Natural killer cell (primary cell): Measurements from ENCODE around the gene PPP1R13B. TPM values are rescaled to one million over a fixed set of nuclear protein-coding genes. Genes with fewer than 3 reads are reported as not detected.
A peak's percentile ranks its signal among the peaks of the same experiment; 100 is the strongest.

Experiments used
- ATAC-seq, 3 donors: fragments of 150-1000 bp in 2 of 3; fragments of 200-7000 bp in 1 of 3; cut with Tn5 transposase; 1 replicate in 1 of 3; 2 replicates in 2 of 3; pipeline ENCODE4 v1.10.0; 2021; ENCODE audit warnings: mild to moderate bottlenecking in 2 of 3, moderate library complexity in 2 of 3
- DNase-seq, 2 donors: peaks; one replicate each; pipeline versions ENCODE4 v3.0.0 to v3.0.0-alpha.2; 2013 to 2021; ENCODE audit warnings: mixed read lengths in 1 of 2
- H3K27ac ChIP-seq: one replicate; pipeline ENCODE4 v1.5.1; 2013; ENCODE audit warnings: mild to moderate bottlenecking, low read length
- H3K27me3 ChIP-seq: one replicate; pipeline ENCODE4 v1.6.1; 2013; ENCODE audit warnings: low read length; ENCODE audit not compliant: control insufficient read depth, insufficient read depth
- H3K36me3 ChIP-seq: one replicate; pipeline ENCODE4 v1.6.1; 2013; ENCODE audit warnings: low read length; ENCODE audit not compliant: control insufficient read depth, insufficient read depth
- H3K4me1 ChIP-seq: one replicate; pipeline ENCODE4 v1.6.1; 2013; ENCODE audit warnings: low read length; ENCODE audit not compliant: control insufficient read depth, insufficient read depth
- H3K4me3 ChIP-seq: one replicate; pipeline ENCODE4 v1.5.1; 2013; ENCODE audit warnings: low read length
- H3K9me3 ChIP-seq: one replicate; pipeline ENCODE4 v1.6.1; 2013; ENCODE audit warnings: low read length; ENCODE audit not compliant: control insufficient read depth, insufficient read depth
- H3K27ac Mint-ChIP-seq, 2 donors: one replicate each; pipeline ENCODE4 v1.8.0; 2022; ENCODE audit warnings: mild to moderate bottlenecking in 2 of 2, mixed read lengths in 2 of 2, moderate library complexity in 1 of 2
- H3K27me3 Mint-ChIP-seq, 2 donors: one replicate each; pipeline ENCODE4 v1.8.0; 2022; ENCODE audit warnings: low read depth in 2 of 2, mixed read lengths in 2 of 2
- H3K36me3 Mint-ChIP-seq: one replicate; pipeline ENCODE4 v1.8.0; 2022; ENCODE audit warnings: mixed read lengths
- H3K4me1 Mint-ChIP-seq, 2 donors: one replicate each; pipeline ENCODE4 v1.8.0; 2022; ENCODE audit warnings: mixed read lengths in 2 of 2
- H3K4me3 Mint-ChIP-seq: one replicate; pipeline ENCODE4 v1.8.0; 2022; ENCODE audit warnings: mild to moderate bottlenecking, moderate library complexity, mixed read lengths
- H3K9me3 Mint-ChIP-seq, 2 donors: one replicate each; pipeline ENCODE4 v1.8.0; 2022; ENCODE audit warnings: mixed read lengths in 2 of 2
- WGBS: methylation state at CpG from one replicate; pipeline ENCODE4 v1.1.7; 2013; ENCODE audit warnings: missing lambda C conversion rate; ENCODE audit not compliant: insufficient coverage; 5-methylcytosine and 5-hydroxymethylcytosine counted together
- intact Hi-C: fragments of 100-400 bp; cut with micrococcal nuclease; formaldehyde crosslinking; loops from one replicate; pipeline ENCODE4 v1.14.2; 2022
- total RNA-seq, 4 donors: library from RNA; stranded (reverse); fragments of 120-200 nt in 1 of 4; gene quantifications; one replicate each; pipeline versions ENCODE4 v1.2.3 to v1.2.4, GENCODE V29; 2013 to 2022
- TF ChIP-seq, protein P1 (sequence below): fragments of 200-600 bp; IDR thresholded peaks from one replicate; pipeline ENCODE4 v1.8.0; 2022; ENCODE audit warnings: antibody characterized with exemption

Gene PPP1R13B
- total RNA-seq, 3 donors from 2014 or later (not counting 1 experiment from before 2014, with no cell fraction given) = 26.5 to 35.5 (median 31.7) TPM

DNA sequence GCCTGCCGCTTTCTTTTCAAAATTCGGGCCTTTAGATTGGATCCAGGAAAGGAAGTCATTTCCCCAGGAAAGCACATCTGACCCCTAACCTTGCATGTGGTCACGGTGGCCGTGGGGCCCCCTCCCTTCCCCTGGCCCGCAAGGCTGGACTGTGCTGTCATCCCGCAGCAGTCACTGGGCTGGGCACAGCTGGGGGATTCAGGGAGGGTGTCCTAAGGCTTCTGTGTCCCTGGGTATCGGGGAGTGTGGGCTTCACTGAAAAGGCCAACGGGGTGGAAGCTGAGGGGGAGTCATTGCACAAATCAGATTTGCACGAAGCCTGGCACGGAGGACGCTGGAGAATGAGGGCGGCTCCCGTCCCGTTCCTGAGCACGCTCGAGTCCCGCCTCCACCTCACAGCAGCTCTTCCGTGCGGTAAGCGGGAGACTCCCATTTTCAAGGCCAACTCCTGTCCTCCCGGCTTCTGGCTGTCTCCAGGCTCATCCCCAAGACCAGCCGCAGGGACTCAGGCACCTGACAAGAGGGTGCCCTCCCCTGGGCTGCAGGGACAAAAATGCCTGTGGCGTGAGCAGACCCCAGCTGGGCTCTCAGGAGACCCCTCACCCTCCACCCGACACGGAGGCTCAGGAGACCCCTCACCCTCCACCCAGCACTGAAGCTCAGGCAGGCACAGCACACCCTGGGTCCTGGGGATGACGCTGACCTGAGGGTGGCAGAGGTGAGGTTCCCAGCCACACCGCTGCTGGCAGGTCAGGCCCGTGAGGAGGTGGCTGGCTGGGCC is 141.7 kb downstream of the PPP1R13B start:
- no peak overlapping the region for H3K27ac Mint-ChIP-seq
- DNase-seq (no peak), ATAC-seq (no peak)
- H3K27ac ChIP-seq = no peak overlapping the region
- H3K36me3 Mint-ChIP-seq = no peaks in the 10 kb centered on the region
- no peak overlapping the region for H3K4me3 Mint-ChIP-seq
- intact Hi-C loops = no loop called here
- WGBS = 84% methylated on average over 28 of the region's 28 CpGs
- no peak overlapping the region for H3K4me3 ChIP-seq
- no peaks in the 10 kb centered on the region for H3K9me3 Mint-ChIP-seq
- no peaks in the 10 kb centered on the region for H3K9me3 ChIP-seq
- H3K4me1 ChIP-seq = no peaks in the 10 kb centered on the region
- H3K27me3 Mint-ChIP-seq = no peaks in the 10 kb centered on the region
- H3K27me3 ChIP-seq = no peaks in the 10 kb centered on the region
- peaks cover 0 to 19% of the 10 kb centered on the region in 2 donors for H3K4me1 Mint-ChIP-seq
- H3K36me3 ChIP-seq = peaks cover 11% of the 10 kb centered on the region
- TF ChIP-seq, protein P1, sequence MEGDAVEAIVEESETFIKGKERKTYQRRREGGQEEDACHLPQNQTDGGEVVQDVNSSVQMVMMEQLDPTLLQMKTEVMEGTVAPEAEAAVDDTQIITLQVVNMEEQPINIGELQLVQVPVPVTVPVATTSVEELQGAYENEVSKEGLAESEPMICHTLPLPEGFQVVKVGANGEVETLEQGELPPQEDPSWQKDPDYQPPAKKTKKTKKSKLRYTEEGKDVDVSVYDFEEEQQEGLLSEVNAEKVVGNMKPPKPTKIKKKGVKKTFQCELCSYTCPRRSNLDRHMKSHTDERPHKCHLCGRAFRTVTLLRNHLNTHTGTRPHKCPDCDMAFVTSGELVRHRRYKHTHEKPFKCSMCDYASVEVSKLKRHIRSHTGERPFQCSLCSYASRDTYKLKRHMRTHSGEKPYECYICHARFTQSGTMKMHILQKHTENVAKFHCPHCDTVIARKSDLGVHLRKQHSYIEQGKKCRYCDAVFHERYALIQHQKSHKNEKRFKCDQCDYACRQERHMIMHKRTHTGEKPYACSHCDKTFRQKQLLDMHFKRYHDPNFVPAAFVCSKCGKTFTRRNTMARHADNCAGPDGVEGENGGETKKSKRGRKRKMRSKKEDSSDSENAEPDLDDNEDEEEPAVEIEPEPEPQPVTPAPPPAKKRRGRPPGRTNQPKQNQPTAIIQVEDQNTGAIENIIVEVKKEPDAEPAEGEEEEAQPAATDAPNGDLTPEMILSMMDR = no peak

DNA sequence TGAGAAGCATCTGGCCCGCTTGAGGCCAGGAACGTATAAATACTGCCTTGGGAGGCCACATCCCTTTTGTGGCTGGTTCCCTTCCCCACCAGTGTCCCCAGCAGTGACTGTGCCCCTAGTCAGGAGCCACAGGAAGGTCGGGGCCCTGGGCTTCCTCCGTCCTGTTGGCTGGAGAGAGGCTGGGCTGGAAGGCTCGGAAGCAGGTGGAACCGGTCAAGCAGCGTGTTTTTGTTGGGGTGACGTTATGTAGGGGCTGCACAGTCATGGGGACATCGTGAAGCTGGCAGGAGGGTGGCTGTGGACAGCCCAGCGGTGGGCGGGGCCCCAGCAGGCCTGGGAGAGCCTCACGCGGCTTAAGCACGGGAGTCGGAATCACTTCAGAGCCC is 142.3 kb downstream of the PPP1R13B start:
- H3K4me3 Mint-ChIP-seq = no peak overlapping the region
- Histone ChIP-seq H3K36me3 (peaks cover 11% of the 10 kb centered on the region), H3K27me3 (no peaks in the 10 kb centered on the region), H3K4me3 (no peak overlapping the region), H3K27ac (no peak overlapping the region), H3K9me3 (no peaks in the 10 kb centered on the region), H3K4me1 (no peaks in the 10 kb centered on the region)
- no peaks in the 10 kb centered on the region for H3K9me3 Mint-ChIP-seq
- H3K4me1 Mint-ChIP-seq = peaks cover 0 to 19% of the 10 kb centered on the region in 2 donors
- no peak for DNase-seq
- TF ChIP-seq, protein P1 = no peak
- H3K36me3 Mint-ChIP-seq = no peaks in the 10 kb centered on the region
- no peaks in the 10 kb centered on the region for H3K27me3 Mint-ChIP-seq
- intact Hi-C loops = no loop called here
- H3K27ac Mint-ChIP-seq = peak overlapping the region in 1 of 2 donors; percentile 16
- no peak for ATAC-seq
- WGBS = 62% methylated on average over 15 of the region's 15 CpGs

DNA sequence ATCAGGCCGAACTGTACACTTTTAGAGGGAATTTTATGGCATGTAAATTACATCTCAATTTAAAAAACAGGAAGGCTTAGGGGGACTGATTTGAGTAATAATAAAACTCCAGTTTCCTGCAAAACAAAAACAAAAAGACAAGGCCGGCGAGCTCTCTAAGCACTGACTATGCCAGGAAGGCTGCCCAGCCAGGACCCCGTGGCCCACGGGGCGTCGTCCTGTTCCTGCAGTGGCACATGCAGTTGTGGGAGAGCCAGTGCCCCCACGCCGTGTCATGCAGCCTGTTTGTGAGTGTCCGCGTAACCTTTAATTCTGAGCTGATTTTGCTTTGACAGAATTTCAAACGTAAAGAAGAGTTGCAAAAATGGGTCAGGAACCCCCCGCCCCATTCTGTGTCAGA is 142.7 kb downstream of the PPP1R13B start:
- H3K9me3 Mint-ChIP-seq = no peaks in the 10 kb centered on the region
- H3K4me1 Mint-ChIP-seq = peaks cover 0 to 19% of the 10 kb centered on the region in 2 donors
- intact Hi-C loops = no loop called here
- ATAC-seq = no peak
- no peaks in the 10 kb centered on the region for H3K4me1 ChIP-seq
- no peaks in the 10 kb centered on the region for H3K27me3 Mint-ChIP-seq
- H3K4me3 ChIP-seq = no peak overlapping the region
- DNase-seq = no peak
- TF ChIP-seq, protein P1 = no peak
- no peak overlapping the region for H3K4me3 Mint-ChIP-seq
- WGBS = 64% methylated on average over 13 of the region's 13 CpGs
- no peak overlapping the region for H3K27ac ChIP-seq
- no peaks in the 10 kb centered on the region for H3K27me3 ChIP-seq
- peak overlapping the region in 1 of 2 donors; percentile 16 for H3K27ac Mint-ChIP-seq
- H3K36me3 Mint-ChIP-seq = no peaks in the 10 kb centered on the region
- H3K36me3 ChIP-seq = peaks cover 14% of the 10 kb centered on the region
- no peaks in the 10 kb centered on the region for H3K9me3 ChIP-seq
